ENCODE measurements around the gene GBGT1. TPM values are rescaled to one million over a fixed set of nuclear protein-coding genes. Genes with fewer than 3 reads are reported as not detected.
"Not testable (repeated sequence)": the region's sequence is repeated elsewhere in the genome, so short reads cannot be mapped to it uniquely, and the experiment has no call there.

Gene GBGT1
- total RNA-seq, 3 donors from 2014 or later (not counting 1 experiment from before 2014, with no cell fraction given): 1.4 to 2.2 (median 1.7) TPM

GRCh38 chr9:133205996-133206931, 42.5 kb upstream of the GBGT1 start:
- Mint-ChIP-seq H3K36me3 (no peaks in the 10 kb centered on the region), H3K9me3 (no peaks in the 10 kb centered on the region), H3K4me3 (no peak overlapping the region), H3K4me1 (no peaks in the 10 kb centered on the region), H3K27ac (no peak overlapping the region), H3K27me3 (ENCODE audit: low read depth in 2 of 2) (peaks cover 7 to 8% of the 10 kb centered on the region in 2 donors)
- 83% methylated on average over 35 of the region's 35 CpGs for WGBS (ENCODE audit: insufficient coverage)
- Histone ChIP-seq H3K36me3 (ENCODE audit: control insufficient read depth, insufficient read depth, low read length) (no peaks in the 10 kb centered on the region), H3K9me3 (ENCODE audit: control insufficient read depth, insufficient read depth, low read length) (no peaks in the 10 kb centered on the region), H3K4me3 (ENCODE audit: low read length) (no peak overlapping the region), H3K27me3 (ENCODE audit: control insufficient read depth, insufficient read depth, low read length) (no peaks in the 10 kb centered on the region), H3K27ac (ENCODE audit: low read length) (no peak overlapping the region), H3K4me1 (ENCODE audit: control insufficient read depth, insufficient read depth, low read length) (no peaks in the 10 kb centered on the region)
- intact Hi-C loops (cut with micrococcal nuclease): no loop called here
- ATAC-seq (no peak), DNase-seq (no peak)
- TF ChIP-seq CTCF (IDR thresholded peaks at IDR 0.05): no peak

- not testable (repeated sequence) for H3K4me1 Mint-ChIP-seq, DNase-seq, H3K36me3 Mint-ChIP-seq
Observed at GRCh38 chr9:133205481-133205887, 41.8 kb upstream of the GBGT1 start.

GRCh38 chr9:133204993-133205336, 41.3 kb upstream of the GBGT1 start:
- no peak for TF ChIP-seq CTCF (IDR thresholded peaks at IDR 0.05)
- WGBS (ENCODE audit: insufficient coverage): 75% methylated on average over 7 of the region's 8 CpGs
- no peaks in the 10 kb centered on the region for H3K36me3 Mint-ChIP-seq
- Histone ChIP-seq H3K4me3 (ENCODE audit: low read length) (no peak overlapping the region), H3K9me3 (ENCODE audit: control insufficient read depth, insufficient read depth, low read length) (no peaks in the 10 kb centered on the region), H3K36me3 (ENCODE audit: control insufficient read depth, insufficient read depth, low read length) (no peaks in the 10 kb centered on the region), H3K4me1 (ENCODE audit: control insufficient read depth, insufficient read depth, low read length) (no peaks in the 10 kb centered on the region), H3K27me3 (ENCODE audit: control insufficient read depth, insufficient read depth, low read length) (no peaks in the 10 kb centered on the region), H3K27ac (ENCODE audit: low read length) (no peak overlapping the region)
- H3K27me3 Mint-ChIP-seq (ENCODE audit: low read depth in 2 of 2): peaks cover 7 to 9% of the 10 kb centered on the region in 2 donors
- intact Hi-C loops (cut with micrococcal nuclease): no loop called here
- no peak overlapping the region for H3K4me3 Mint-ChIP-seq
- peaks cover 6 to 7% of the 10 kb centered on the region in 2 donors for H3K4me1 Mint-ChIP-seq
- DNase-seq: no peak
- no peaks in the 10 kb centered on the region for H3K9me3 Mint-ChIP-seq
- H3K27ac Mint-ChIP-seq: no peak overlapping the region
- ATAC-seq: no peak

More at GRCh38 chr9:133205481-133205887, 41.8 kb upstream of the GBGT1 start:
- H3K27me3 ChIP-seq (ENCODE audit: control insufficient read depth, insufficient read depth, low read length); H3K4me3 Mint-ChIP-seq; H3K9me3 ChIP-seq (ENCODE audit: control insufficient read depth, insufficient read depth, low read length); H3K4me3 ChIP-seq (ENCODE audit: low read length); H3K36me3 ChIP-seq (ENCODE audit: control insufficient read depth, insufficient read depth, low read length); H3K9me3 Mint-ChIP-seq; H3K27ac Mint-ChIP-seq; ATAC-seq; intact Hi-C loops (cut with micrococcal nuclease); H3K27me3 Mint-ChIP-seq (ENCODE audit: low read depth in 2 of 2); H3K27ac ChIP-seq (ENCODE audit: low read length); H3K4me1 ChIP-seq (ENCODE audit: control insufficient read depth, insufficient read depth, low read length): not testable (repeated sequence)
- 75% methylated on average over 14 of the region's 14 CpGs for WGBS (ENCODE audit: insufficient coverage)

GRCh38 chr9:133204335-133204992, 40.8 kb upstream of the GBGT1 start:
- Mint-ChIP-seq H3K36me3 (no peaks in the 10 kb centered on the region), H3K9me3 (no peaks in the 10 kb centered on the region), H3K4me1 (peaks cover 8 to 10% of the 10 kb centered on the region in 2 donors), H3K4me3 (no peak overlapping the region), H3K27ac (no peak overlapping the region), H3K27me3 (ENCODE audit: low read depth in 2 of 2) (peaks cover 8 to 10% of the 10 kb centered on the region in 2 donors)
- Histone ChIP-seq H3K36me3 (ENCODE audit: control insufficient read depth, insufficient read depth, low read length) (no peaks in the 10 kb centered on the region), H3K27me3 (ENCODE audit: control insufficient read depth, insufficient read depth, low read length) (no peaks in the 10 kb centered on the region), H3K4me1 (ENCODE audit: control insufficient read depth, insufficient read depth, low read length) (no peaks in the 10 kb centered on the region), H3K4me3 (ENCODE audit: low read length) (no peak overlapping the region), H3K9me3 (ENCODE audit: control insufficient read depth, insufficient read depth, low read length) (no peaks in the 10 kb centered on the region), H3K27ac (ENCODE audit: low read length) (no peak overlapping the region)
- WGBS (ENCODE audit: insufficient coverage): 85% methylated on average over 17 of the region's 17 CpGs
- DNase-seq (no peak), ATAC-seq (no peak)
- TF ChIP-seq CTCF (IDR thresholded peaks at IDR 0.05): no peak
- intact Hi-C loops (cut with micrococcal nuclease): no loop called here

Data from natural killer cell (primary cell).